NOMO-1 (cell line): Measurements from ENCODE around the gene NDUFB10.

ENCODE experiments used
- DNase-seq, 2 experiments: peaks; one replicate each; lab custom pipeline; 2025; ENCODE audit not compliant: unreplicated experiment in 2 of 2; lab: John Stamatoyannopoulos, UW

The NDUFB10 gene

DNA sequence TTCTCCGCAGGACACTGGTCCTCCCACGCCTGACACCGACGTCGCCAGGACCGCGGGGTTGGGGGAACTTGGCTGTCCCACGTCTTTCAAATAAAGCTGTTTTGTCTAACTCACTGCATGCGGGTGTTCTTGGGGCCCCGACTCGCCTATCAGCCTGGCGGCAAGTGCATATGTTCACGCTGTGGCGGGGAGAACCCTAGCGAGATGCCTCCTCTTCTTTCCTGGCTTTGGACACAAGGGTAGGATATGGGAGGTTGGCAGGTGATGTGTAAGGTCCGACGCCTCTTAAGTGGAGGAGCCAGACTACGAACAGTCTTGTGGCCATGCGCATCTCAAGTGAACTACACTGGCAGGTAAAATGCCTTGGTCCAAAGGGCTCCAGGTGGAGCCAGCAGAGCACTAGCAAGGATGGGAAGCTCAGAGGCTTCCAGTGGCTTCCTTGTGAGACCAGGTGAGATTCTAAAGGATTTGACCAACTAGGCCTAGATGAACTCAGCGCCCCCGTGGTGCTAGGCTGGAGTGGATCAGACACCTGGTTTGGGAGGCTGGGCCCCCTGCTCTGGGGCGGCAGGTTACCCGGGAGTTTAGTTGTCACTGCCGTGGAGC lies 6.2 kb downstream of the NDUFB10 start:
- DNase-seq = no peak

DNA sequence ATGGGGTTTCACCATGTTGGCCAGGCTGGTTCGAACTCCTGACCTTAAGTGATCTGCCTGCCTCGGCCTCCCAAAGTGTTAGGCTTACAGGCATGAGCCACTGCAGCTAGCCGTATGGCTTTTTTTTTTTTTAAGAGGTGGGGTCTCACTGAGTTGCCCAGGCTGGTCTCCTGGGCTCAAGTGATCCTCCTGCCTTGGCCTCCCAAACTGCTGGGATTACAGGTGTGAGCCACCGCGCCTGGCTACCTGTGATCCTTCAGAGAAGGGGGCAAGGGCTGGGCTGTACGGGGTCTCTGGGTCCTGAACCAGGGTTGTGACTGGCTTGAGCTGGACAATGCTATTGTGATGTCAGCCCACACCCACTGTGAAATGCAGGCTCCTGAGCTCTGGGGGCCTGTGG lies 7.1 kb downstream of the NDUFB10 start, which contains the start of gene RNF151:
TSS of gene RNF151 (plus strand) at position 397 of the 400 bp plus-strand sequence. CDS start 26 bp downstream, outside the sequence.
- no peak for DNase-seq

DNA sequence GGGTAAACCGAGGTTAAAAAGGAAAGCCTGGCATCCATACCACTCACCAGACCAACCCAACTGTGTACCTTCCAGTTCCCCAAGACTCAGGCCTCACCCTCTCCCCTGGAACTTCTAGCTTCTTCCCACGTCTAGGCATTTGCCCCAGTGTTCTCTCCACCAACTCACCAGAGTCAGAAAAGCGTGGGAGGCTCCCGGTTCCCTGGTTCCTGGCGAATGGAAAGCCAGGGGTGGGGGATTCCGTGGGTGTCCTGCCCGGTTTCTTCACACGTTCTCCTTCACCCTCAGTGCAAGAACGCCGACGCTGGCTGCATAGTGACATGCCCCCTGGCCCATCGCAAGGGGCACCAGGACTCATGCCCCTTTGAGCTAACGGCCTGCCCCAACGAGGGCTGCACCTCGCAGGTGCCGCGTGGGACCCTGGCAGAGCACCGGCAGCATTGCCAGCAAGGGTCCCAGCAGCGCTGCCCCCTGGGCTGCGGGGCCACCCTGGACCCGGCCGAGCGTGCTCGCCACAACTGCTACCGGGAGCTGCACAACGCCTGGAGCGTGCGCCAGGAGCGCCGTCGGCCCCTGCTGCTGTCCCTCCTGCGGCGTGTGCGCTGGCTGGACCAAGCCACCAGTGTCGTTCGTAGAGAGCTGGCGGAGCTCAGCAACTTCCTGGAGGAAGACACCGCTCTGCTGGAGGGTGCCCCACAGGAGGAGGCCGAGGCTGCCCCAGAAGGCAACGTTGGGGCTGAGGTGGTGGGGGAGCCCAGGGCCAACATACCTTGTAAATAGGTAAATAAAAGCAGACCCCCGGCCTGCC lies 9.0 kb downstream of the NDUFB10 start:
- DNase-seq = no peak

DNA sequence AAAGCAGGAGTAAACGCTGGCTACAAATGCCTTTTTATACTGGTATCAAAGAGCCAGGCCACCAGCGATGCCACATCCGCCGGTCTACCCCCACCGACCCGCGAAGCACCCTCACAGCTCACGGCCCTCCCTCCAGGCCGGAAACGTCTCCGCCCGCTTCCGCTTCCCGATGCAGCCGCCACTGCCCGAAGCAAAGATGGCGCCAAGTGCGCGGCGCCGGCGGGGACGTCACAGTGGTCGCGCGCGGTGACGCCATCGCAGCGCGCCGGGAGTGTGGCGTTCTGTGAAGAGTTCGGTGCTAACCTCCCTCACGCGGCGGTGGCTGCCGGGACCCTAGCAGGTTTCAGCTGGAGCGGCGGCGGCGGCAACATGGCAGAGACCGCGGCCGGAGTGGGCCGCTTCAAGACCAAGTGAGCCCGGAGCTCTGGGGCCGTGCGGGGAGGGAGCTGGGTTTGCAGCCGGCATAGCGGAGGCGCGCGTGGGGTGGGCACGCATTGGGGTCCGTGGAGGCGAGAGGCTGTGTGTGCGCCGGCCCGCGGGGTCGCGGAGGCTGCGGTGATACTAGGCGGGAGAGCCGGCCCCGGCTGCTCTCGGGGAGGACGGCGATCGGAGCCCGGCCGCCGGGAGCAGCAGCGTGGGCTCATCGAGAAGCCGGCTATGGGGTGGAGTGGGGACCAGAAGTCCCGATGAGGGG lies 12.6 kb downstream of the NDUFB10 start, which contains the start of gene TBL3:
TSS of gene TBL3 (plus strand) at position 258 of the 694 bp plus-strand sequence. CDS start at position 370, 112 bp downstream.
- peak; percentile 80 to 93 for DNase-seq

DNA sequence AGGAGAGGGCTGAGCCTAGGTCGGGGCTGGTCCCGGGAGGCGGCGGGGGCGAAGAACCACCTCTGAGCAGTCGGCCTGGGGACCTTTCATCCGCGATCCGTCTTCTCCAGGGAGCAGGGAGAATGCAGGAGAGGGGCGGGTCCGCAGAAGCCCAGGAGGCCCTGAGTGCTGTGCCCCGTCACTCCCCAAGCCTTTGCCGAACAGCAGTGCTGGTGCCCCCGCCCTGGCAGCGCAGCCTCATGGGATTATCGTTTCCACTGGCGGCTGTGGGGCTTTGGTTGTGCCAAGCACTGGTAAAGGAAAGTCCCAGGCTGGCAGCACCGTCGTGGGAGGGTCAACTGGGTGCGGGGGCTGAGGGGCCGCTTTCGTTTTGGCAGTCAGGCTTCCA lies 13.1 kb downstream of the NDUFB10 start:
- DNase-seq = no peak

DNA sequence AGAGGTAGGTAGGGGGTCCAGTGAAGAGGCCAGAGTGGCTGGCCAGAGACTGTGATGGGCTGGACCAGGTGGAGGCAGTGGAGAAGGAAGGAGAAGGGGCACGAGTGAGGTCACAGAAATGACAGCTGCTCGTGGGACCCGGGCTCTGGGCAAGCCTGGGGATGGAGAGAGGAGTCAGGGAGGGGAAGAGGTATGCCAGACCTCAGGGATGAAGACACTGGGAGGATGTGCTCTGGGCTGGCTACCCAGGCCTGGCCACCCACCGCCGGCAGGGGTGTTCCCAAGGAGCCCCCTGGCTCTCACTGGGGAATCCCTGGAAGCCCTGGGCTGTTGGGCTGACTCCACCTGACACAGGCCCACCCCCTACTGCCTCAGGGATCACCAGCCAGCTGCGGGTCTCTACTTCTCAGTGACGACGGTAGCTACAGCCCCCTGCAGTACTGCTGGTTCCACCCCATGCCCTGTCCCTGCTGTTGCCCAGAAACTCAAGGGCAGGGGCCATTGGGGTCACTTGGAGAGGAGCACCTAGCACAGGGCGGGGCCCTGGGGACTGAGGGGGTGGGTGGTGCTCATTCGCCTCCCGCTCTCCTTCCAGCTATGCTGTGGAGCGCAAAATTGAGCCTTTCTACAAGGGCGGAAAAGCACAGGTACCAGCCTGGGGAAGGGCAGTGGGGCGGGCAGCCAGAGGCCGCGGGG lies 14.3 kb downstream of the NDUFB10 start:
- no peak for DNase-seq

DNA sequence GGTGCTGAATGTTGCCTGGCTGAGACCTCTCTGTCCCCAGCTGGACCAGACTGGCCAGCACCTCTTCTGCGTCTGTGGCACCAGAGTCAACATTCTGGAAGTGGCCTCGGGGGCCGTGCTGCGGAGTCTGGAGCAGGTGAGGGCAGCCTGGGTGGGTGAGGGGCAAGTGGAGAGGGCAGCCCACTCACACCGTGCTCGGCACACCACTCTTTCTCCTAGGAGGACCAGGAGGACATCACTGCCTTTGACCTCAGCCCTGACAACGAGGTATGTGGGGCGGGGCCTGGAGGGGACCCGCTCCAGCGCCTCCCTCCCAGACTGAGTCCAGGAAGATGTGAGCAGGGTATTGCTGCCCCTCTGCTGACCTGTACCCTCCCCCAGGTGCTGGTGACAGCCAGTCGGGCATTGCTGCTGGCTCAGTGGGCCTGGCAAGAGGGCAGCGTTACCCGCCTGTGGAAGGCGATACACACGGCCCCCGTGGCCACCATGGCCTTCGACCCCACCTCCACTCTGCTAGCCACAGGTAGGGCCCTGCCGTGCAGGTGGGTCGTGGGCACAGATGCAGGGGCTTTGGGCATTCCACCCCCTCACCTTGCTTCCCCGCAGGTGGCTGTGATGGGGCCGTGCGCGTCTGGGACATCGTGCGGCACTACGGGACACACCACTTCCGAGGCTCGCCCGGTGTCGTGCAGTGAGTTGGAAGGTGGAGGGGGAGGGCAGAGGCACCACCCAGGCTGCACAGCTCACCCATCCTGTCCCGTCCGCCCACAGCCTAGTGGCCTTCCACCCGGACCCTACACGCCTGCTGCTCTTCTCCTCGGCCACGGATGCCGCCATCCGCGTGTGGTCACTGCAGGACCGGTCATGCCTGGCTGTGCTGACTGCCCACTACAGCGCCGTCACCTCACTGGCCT lies 15.1 kb downstream of the NDUFB10 start:
- no peak for DNase-seq

DNA sequence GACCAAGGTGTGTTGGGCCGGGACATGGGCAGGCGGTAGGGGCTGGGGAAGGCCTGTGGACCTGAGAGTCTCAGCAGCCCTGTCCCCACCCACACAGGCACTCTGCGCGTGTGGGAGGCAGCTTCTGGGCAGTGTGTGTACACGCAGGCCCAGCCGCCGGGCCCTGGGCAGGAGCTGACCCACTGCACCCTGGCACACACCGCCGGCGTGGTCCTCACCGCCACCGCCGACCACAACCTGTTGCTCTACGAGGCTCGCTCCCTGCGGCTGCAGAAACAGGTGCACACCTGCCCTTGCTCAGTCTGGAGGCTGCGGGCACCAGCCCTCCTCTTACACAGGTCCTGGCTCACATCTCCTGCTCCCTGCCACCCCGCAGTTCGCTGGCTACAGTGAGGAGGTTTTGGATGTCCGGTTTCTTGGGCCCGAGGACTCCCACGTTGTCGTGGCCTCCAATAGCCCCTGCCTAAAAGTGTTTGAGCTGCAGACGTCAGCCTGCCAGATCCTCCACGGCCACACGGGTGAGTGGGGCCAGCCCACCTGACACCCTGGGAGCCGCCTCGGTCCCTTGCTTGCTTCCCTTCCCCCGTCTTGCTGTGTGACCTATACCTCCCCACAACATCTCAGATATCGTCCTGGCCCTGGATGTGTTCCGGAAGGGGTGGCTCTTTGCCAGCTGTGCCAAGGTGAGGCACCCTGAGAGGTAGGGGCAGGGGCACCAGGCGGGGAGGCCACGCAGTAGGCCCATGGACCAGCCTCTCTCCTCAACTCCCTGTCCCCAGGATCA lies 16.3 kb downstream of the NDUFB10 start:
- DNase-seq = no peak

DNA sequence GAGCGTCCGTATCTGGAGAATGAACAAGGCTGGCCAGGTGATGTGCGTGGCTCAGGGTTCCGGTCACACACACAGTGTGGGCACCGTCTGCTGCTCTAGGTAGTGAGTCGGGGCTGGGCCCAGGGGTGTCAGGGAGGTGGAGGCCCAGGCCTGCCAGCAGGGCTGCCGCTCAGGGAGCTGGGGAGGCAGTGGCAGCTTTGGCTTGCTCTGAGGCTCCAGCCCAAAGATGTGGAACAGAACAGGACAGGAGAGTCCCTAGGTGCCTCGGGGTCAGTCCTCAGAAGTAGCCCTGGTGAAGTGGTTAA lies 16.8 kb downstream of the NDUFB10 start:
- no peak for DNase-seq

DNA sequence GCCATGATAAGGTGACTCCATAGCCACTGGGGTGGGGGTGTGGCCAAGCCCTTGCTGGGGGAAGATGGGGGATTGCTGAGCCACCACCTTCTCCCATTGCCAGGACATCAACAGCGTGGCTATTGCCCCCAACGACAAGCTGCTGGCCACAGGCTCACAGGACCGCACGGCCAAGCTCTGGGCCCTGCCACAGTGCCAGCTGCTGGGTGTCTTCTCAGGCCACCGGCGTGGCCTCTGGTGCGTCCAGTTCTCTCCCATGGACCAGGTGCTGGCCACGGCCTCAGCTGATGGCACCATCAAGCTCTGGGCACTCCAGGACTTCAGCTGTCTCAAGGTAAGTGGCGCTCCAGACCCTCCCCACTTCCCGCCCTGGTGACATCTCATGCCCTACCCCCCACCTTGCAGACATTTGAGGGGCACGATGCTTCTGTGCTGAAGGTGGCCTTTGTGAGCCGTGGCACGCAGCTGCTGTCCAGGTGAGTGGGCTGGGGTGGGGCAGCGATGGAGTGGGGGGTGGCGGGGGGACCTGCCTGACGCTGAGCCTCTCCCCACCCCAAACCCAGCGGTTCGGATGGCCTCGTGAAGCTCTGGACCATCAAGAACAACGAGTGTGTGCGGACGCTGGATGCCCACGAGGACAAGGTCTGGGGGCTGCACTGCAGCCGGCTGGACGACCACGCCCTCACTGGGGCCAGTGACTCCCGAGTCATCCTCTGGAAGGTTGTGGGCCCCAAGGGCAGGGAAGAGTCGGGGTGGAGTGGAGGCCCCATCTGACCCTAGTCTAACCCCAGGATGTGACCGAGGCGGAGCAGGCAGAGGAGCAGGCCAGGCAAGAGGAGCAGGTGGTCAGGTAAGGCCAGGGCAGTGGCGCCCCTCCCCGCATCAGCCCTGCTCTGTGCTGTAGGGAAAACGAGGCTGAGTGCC lies 17.9 kb downstream of the NDUFB10 start:
- no peak for DNase-seq

DNA sequence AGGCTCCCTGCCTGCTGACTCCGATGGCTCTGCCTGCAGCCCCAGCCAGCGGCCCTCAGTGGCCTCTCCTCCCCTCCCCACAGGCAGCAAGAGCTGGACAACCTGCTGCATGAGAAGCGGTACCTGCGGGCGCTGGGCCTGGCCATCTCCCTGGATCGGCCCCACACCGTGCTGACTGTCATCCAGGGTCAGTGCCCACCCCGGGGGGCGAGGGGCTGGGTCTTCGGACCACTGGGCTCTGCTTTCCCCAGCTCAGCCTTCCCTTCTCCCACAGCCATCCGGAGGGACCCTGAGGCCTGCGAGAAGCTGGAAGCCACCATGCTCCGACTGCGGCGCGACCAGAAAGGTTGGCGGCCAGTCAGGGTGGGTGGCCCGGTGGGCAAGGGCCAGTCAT lies 18.5 kb downstream of the NDUFB10 start:
- DNase-seq = no peak

DNA sequence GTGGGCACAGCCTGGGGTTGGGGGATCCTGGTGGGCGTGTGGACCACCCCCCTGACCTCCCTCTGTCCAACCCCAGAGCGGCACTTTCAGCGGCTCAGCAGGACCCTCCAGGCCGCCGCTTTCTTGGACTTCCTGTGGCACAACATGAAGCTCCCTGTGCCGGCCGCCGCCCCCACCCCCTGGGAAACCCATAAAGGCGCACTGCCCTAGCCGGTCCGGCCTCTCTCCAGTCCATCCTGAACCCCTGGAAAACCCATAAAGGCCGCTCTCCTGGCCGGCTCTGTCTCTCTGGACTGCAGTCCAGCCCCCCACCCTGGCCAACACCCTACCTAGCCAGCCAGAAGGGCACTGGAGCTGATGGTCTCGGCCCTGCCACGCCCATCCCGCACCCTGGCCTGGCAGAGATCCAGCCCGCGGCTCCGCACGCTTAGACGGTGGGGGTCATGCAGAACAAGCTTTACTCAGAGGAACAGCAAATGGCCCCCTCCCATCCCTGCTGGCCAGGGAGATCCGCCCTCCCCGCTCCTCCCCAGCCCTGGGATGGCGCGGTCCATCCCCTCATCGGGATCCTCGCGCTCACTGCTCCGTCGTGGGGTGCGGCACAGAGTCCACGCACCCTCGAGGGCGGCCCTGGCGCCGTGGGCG lies 19.3 kb downstream of the NDUFB10 start:
- no peak for DNase-seq

DNA sequence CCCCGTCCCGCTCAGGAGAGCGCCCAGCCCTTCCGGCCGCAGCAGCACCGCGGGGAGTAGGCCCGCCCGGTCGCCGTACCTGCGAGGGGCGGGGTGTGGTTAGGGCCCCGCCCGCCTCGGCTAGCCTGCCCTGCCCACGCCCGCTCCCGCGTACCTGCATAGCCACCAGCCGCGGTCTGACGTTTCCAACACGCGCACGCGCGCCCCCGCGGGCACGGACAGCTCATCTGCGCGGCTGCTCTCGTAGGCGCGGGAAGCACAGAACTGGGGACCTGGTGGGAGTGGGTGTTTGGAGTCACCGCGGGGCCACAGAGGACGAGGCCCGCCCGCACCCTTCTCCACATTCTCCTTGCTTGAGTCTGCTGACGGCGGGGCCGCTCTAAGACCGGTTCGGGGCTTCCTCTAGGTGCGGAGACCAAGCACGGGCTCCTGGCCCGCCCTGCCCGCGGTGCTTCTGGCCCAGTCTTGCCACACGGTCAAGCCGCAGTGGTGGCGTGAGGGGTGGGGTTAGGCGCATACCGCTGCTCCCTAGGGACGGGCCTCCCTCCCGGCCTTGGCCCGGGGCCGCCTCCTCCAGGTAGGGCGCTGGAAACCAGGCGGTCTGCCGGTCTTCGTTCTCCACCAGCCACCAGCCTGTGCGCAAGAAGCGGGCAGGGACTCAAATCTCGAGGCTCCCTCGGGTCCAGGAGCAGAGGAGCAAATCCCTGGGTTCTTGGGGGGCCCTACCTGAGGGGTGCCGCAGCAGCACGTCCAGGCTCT lies 20.1 kb downstream of the NDUFB10 start:
- no peak for DNase-seq

DNA sequence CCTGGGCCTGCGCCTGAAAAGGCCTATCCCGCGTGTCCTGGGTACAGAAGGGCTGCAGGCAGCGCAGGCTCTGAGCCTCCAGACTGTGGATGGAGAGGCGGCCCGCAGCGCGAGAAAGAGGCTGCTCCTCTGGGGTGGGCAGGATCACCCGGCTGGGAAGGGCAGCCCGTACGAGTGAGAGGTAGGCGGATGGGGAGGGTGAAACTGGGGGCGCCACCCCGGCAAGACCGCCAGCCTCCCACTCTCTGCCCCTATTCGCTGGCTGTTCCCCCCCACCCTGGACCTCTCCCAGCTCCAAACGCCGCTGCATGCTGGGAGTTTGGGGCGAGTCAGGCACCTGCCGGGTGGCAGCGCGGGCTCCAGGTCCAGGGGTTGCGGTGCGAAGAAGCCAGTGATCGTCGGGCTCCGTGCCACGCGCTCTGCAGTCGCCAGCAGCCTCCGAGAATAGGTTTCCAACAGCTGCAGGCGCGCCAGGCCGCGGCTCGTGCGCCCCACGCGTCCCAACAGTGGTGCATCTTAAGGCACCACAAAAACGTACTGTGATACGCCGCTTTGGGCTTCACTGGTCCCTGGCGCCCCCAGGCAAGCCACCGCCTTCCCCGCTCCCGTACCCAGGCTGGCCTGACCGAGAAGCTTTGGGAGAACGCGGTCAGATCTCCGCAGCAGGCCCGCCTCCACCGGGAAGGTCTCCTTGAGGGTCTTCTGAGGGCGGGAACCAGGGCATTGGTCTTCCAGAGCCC lies 20.9 kb downstream of the NDUFB10 start:
- no peak for DNase-seq

DNA sequence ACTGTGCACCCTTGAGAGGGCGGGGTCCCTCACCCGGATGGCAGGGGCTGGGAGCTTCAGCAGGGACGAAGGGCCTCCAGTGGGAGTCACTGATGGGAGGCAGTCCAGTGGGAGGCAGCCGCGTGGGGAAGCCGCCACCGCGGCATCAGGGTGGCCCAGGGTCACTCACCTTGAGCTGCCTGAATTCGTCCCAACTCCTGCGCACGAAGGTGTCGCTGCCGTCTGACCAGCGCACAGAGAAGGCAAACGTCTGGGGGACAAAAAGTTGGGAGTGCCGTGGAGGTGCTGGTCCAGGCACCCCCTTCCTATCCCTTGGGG lies 21.4 kb downstream of the NDUFB10 start:
- DNase-seq = no peak

DNA sequence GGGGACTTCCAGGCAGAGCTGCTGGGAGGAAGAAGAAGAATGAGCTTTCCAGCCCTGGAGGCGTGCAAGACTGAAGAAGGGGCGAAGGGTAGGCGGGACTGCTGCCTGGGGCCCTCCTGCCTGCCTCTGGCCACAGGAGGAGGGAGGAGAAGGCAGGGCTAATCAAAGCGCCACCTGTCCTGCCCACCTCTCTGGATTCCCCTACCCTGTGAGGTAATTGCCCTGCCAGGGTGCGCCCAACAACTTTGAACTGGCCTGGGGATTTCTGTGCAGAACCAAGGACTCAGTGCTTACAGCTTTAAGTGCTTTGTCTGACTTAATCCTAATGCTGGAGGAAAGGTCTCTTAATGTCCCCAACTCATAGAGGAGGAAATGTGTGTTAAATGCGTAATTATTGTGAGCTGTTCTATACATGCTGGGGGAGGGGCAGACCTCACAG lies 22.1 kb downstream of the NDUFB10 start, which contains the start of gene NOXO1:
TSS of gene NOXO1 (minus strand) at position 72 of the 439 bp plus-strand sequence. CDS start 290 bp downstream, outside the sequence.
- DNase-seq = no peak
